Subcutaneous preadipocyte (primary cell): ENCODE results near the gene ANKRD50. TPM values are rescaled to one million over a fixed set of nuclear protein-coding genes. Genes with fewer than 3 reads are reported as not detected.

ENCODE experiments used
- total RNA-seq: library from RNA; depleted of rRNA; stranded (reverse); fragments of >200 nt; gene quantifications from 2 replicates; pipeline ENCODE4 v1.2.3, GENCODE V29; 2012

ANKRD50 gene, protein sequence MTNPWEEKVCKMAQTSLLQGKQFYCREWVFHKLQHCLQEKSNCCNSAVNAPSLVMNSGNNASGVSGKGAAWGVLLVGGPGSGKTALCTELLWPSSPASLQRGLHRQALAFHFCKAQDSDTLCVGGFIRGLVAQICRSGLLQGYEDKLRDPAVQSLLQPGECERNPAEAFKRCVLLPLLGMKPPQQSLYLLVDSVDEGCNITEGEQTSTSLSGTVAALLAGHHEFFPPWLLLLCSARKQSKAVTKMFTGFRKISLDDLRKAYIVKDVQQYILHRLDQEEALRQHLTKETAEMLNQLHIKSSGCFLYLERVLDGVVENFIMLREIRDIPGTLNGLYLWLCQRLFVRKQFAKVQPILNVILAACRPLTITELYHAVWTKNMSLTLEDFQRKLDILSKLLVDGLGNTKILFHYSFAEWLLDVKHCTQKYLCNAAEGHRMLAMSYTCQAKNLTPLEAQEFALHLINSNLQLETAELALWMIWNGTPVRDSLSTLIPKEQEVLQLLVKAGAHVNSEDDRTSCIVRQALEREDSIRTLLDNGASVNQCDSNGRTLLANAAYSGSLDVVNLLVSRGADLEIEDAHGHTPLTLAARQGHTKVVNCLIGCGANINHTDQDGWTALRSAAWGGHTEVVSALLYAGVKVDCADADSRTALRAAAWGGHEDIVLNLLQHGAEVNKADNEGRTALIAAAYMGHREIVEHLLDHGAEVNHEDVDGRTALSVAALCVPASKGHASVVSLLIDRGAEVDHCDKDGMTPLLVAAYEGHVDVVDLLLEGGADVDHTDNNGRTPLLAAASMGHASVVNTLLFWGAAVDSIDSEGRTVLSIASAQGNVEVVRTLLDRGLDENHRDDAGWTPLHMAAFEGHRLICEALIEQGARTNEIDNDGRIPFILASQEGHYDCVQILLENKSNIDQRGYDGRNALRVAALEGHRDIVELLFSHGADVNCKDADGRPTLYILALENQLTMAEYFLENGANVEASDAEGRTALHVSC (N-terminal part only)
- total RNA-seq = 9.9 and 12.5 TPM in 2 replicates

GRCh38 chr4:124712372-124713184, at the start of gene ANKRD50:
TSS of gene ANKRD50 (minus strand) at chr4:124712732. CDS start at chr4:124710511, 2,221 bp downstream.

